Measurements from ENCODE around the gene OR2AG2. TPM values are rescaled to one million over a fixed set of nuclear protein-coding genes. Genes with fewer than 3 reads are reported as not detected.

OR2AG2 gene
- total RNA-seq, 8 experiments from 2014 or later = 0.05 to 1.3 (median 0.35) TPM

- ATAC-seq (replicated peaks in 6 of 8) = peak; percentile 79 to 95 (median 88)
- in situ Hi-C loops (cut with MboI; ENCODE audit: low pct_unique_long_range_greater_than_20kb in 2 of 9, low sequenced_read_pairs in 9 of 9, unreplicated experiment in 9 of 9) = no loop called here
- WGBS, 10 experiments = 0 to 100% (median 50%) methylated on average over 1 to 2 of the region's 2 CpGs; no CpG with 5 or more reads in 4 of the 10 experiments
- no peak overlapping the region for H3K27ac ChIP-seq
- no peak overlapping the region for H3K4me3 ChIP-seq
- H3K4me1 ChIP-seq (replicated peaks in 1 of 2) = no peaks in the 10 kb centered on the region
Measured at GRCh38 chr11:6757373-6757967, 14.3 kb downstream of the OR2AG2 start.

- ATAC-seq (replicated peaks in 6 of 8) = no peak
- 0 to 100% (median 80%) methylated on average over 1 of the region's 1 CpG; no CpG with 5 or more reads in 5 of the 10 experiments for WGBS, 10 experiments
- in situ Hi-C loops (cut with MboI; ENCODE audit: low pct_unique_long_range_greater_than_20kb in 2 of 9, low sequenced_read_pairs in 9 of 9, unreplicated experiment in 9 of 9) = no loop called here
Measured at GRCh38 chr11:6755953-6756347, 15.8 kb downstream of the OR2AG2 start.

GRCh38 chr11:6755303-6755952, 16.3 kb downstream of the OR2AG2 start:
- H3K4me3 ChIP-seq = no peak overlapping the region
- no peak overlapping the region for H3K27ac ChIP-seq
- 0 to 28% (median 6%) methylated on average over 1 to 5 of the region's 5 CpGs for WGBS, 10 experiments
- no peaks in the 10 kb centered on the region for H3K4me1 ChIP-seq (replicated peaks in 1 of 2)
- peak in 4 of 8 experiments; percentile 29 to 71 (median 55) for ATAC-seq (replicated peaks in 6 of 8)
- in situ Hi-C loops (cut with MboI; ENCODE audit: low pct_unique_long_range_greater_than_20kb in 2 of 9, low sequenced_read_pairs in 9 of 9, unreplicated experiment in 9 of 9) = no loop called here

More at GRCh38 chr11:6755953-6756347, 15.8 kb downstream of the OR2AG2 start:
- H3K4me3 ChIP-seq = no peak overlapping the region
- H3K27ac ChIP-seq = no peak overlapping the region
- H3K4me1 ChIP-seq (replicated peaks in 1 of 2) = no peaks in the 10 kb centered on the region

GRCh38 chr11:6747097-6747668, 24.6 kb downstream of the OR2AG2 start:
- ATAC-seq (replicated peaks in 6 of 8) = no peak
- WGBS, 10 experiments = 54 to 100% (median 85%) methylated on average over 1 to 3 of the region's 3 CpGs; no CpG with 5 or more reads in 2 of the 10 experiments
- H3K27ac ChIP-seq = no peak overlapping the region
- no peak overlapping the region for H3K4me3 ChIP-seq
- no peaks in the 10 kb centered on the region for H3K4me1 ChIP-seq (replicated peaks in 1 of 2)
- in situ Hi-C loops (cut with MboI; ENCODE audit: low pct_unique_long_range_greater_than_20kb in 2 of 9, low sequenced_read_pairs in 9 of 9, unreplicated experiment in 9 of 9) = loop anchor here in 1 of 9 experiments (25.0 kb wide), 1 partner anchor 90 kb away; the partner anchor contains the start of gene OR10A5

GRCh38 chr11:6746626-6747025, 25.1 kb downstream of the OR2AG2 start:
- no peak for ATAC-seq (replicated peaks in 6 of 8)
- in situ Hi-C loops (cut with MboI; ENCODE audit: low pct_unique_long_range_greater_than_20kb in 2 of 9, low sequenced_read_pairs in 9 of 9, unreplicated experiment in 9 of 9) = loop anchor here in 1 of 9 experiments (25.0 kb wide), 1 partner anchor 91 kb away; the partner anchor contains the start of gene OR10A5
- 22 to 100% (median 86%) methylated on average over 1 of the region's 1 CpG; no CpG with 5 or more reads in 4 of the 10 experiments for WGBS, 10 experiments
- Histone ChIP-seq H3K4me1 (replicated peaks in 1 of 2) (no peaks in the 10 kb centered on the region), H3K27ac (no peak overlapping the region), H3K4me3 (no peak overlapping the region)

GRCh38 chr11:6746086-6746618, 25.6 kb downstream of the OR2AG2 start:
- in situ Hi-C loops (cut with MboI; ENCODE audit: low pct_unique_long_range_greater_than_20kb in 2 of 9, low sequenced_read_pairs in 9 of 9, unreplicated experiment in 9 of 9) = loop anchor here in 1 of 9 experiments (25.0 kb wide), 1 partner anchor 91 kb away; the partner anchor contains the start of gene OR10A5
- H3K4me3 ChIP-seq = no peak overlapping the region
- H3K27ac ChIP-seq = no peak overlapping the region
- 43 to 87% (median 76%) methylated on average over 1 to 5 of the region's 5 CpGs; no CpG with 5 or more reads in 4 of the 10 experiments for WGBS, 10 experiments
- H3K4me1 ChIP-seq (replicated peaks in 1 of 2) = no peaks in the 10 kb centered on the region
- no peak for ATAC-seq (replicated peaks in 6 of 8)

- in situ Hi-C loops (cut with MboI; ENCODE audit: low pct_unique_long_range_greater_than_20kb in 2 of 9, low sequenced_read_pairs in 9 of 9, unreplicated experiment in 9 of 9) = loop anchor here in 1 of 9 experiments (25.0 kb wide), 1 partner anchor 92 kb away; the partner anchor contains the start of gene OR10A5
- WGBS, 10 experiments = 14 to 90% (median 67%) methylated on average over 1 to 2 of the region's 2 CpGs
- H3K4me1 ChIP-seq (replicated peaks in 1 of 2) = no peaks in the 10 kb centered on the region
- no peak for ATAC-seq (replicated peaks in 6 of 8)
- H3K27ac ChIP-seq = no peak overlapping the region
- H3K4me3 ChIP-seq = no peak overlapping the region
Measured at GRCh38 chr11:6745465-6746015, 26.2 kb downstream of the OR2AG2 start.

- no peak overlapping the region for H3K27ac ChIP-seq
- in situ Hi-C loops (cut with MboI; ENCODE audit: low pct_unique_long_range_greater_than_20kb in 2 of 9, low sequenced_read_pairs in 9 of 9, unreplicated experiment in 9 of 9) = loop anchor here in 1 of 9 experiments (25.0 kb wide), 1 partner anchor 92 kb away; the partner anchor contains the start of gene OR10A5
- H3K4me3 ChIP-seq = no peak overlapping the region
- no peaks in the 10 kb centered on the region for H3K4me1 ChIP-seq (replicated peaks in 1 of 2)
- WGBS, 10 experiments = 28 to 100% (median 68%) methylated on average over 1 to 4 of the region's 4 CpGs
- no peak for ATAC-seq (replicated peaks in 6 of 8)
Measured at GRCh38 chr11:6745018-6745417, 26.8 kb downstream of the OR2AG2 start.

GRCh38 chr11:6742260-6742659, 29.5 kb downstream of the OR2AG2 start:
- ATAC-seq (replicated peaks in 6 of 8) = no peak
- Histone ChIP-seq H3K4me1 (replicated peaks in 1 of 2) (no peaks in the 10 kb centered on the region), H3K4me3 (no peak overlapping the region), H3K27ac (no peak overlapping the region)
- 17 to 86% (median 68%) methylated on average over 1 to 7 of the region's 7 CpGs; no CpG with 5 or more reads in 1 of the 10 experiments for WGBS, 10 experiments
- in situ Hi-C loops (cut with MboI; ENCODE audit: low pct_unique_long_range_greater_than_20kb in 2 of 9, low sequenced_read_pairs in 9 of 9, unreplicated experiment in 9 of 9) = loop anchor here in 1 of 9 experiments (25.0 kb wide), 1 partner anchor 95 kb away; the partner anchor contains the start of gene OR10A5

GRCh38 chr11:6738590-6738989, 33.2 kb downstream of the OR2AG2 start:
- no peaks in the 10 kb centered on the region for H3K4me1 ChIP-seq (replicated peaks in 1 of 2)
- 80 to 100% (median 100%) methylated on average over 1 of the region's 1 CpG; no CpG with 5 or more reads in 4 of the 10 experiments for WGBS, 10 experiments
- ATAC-seq (replicated peaks in 6 of 8) = no peak
- in situ Hi-C loops (cut with MboI; ENCODE audit: low pct_unique_long_range_greater_than_20kb in 2 of 9, low sequenced_read_pairs in 9 of 9, unreplicated experiment in 9 of 9) = loop anchor here in 1 of 9 experiments (25.0 kb wide), 1 partner anchor 99 kb away; the partner anchor contains the start of gene OR10A5
- H3K27ac ChIP-seq = no peak overlapping the region
- H3K4me3 ChIP-seq = no peak overlapping the region

GRCh38 chr11:6737872-6738466, 33.8 kb downstream of the OR2AG2 start:
- in situ Hi-C loops (cut with MboI; ENCODE audit: low pct_unique_long_range_greater_than_20kb in 2 of 9, low sequenced_read_pairs in 9 of 9, unreplicated experiment in 9 of 9) = loop anchor here in 1 of 9 experiments (25.0 kb wide), 1 partner anchor 99 kb away; the partner anchor contains the start of gene OR10A5
- whole genome bisulfite sequencing, 10 experiments = 0 to 67% (median 38%) methylated on average over 1 to 2 of the region's 2 CpGs; no CpG with 5 or more reads in 2 of the 10 experiments
- H3K4me1 ChIP-seq (replicated peaks in 1 of 2) = no peaks in the 10 kb centered on the region
- H3K27ac ChIP-seq = no peak overlapping the region
- peak in 3 of 8 experiments; percentile 72 to 78 (median 76) for ATAC-seq (replicated peaks in 6 of 8)
- no peak overlapping the region for H3K4me3 ChIP-seq

GRCh38 chr11:6736495-6737121, 35.2 kb downstream of the OR2AG2 start:
- H3K27ac ChIP-seq = no peak overlapping the region
- H3K4me3 ChIP-seq = no peak overlapping the region
- no peak for ATAC-seq (replicated peaks in 6 of 8)
- in situ Hi-C loops (cut with MboI; ENCODE audit: low pct_unique_long_range_greater_than_20kb in 2 of 9, low sequenced_read_pairs in 9 of 9, unreplicated experiment in 9 of 9) = loop anchor here in 1 of 9 experiments (25.0 kb wide), 1 partner anchor 101 kb away; the partner anchor contains the start of gene OR10A5
- WGBS, 10 experiments = 0 to 79% (median 58%) methylated on average over 1 to 3 of the region's 3 CpGs; no CpG with 5 or more reads in 2 of the 10 experiments
- no peaks in the 10 kb centered on the region for H3K4me1 ChIP-seq (replicated peaks in 1 of 2)
